Gastrocnemius medialis (tissue), 4 donors: ENCODE data around the gene ICAM4. TPM values are rescaled to one million over a fixed set of nuclear protein-coding genes. Genes with fewer than 3 reads are reported as not detected.
"Not testable (repeated sequence)": the region's sequence is repeated elsewhere in the genome, so short reads cannot be mapped to it uniquely, and the experiment has no call there.

Experiments
- ATAC-seq, 2 donors: fragments of 150-250 bp; one replicate each; pipeline ENCODE4 v1.9.1; 2016
- DNase-seq, 2 donors: peaks; one replicate each; pipeline ENCODE4 v3.0.0-alpha.2; 2019
- H3K27ac ChIP-seq, 4 donors: fragments of 200-600 bp; sonication (generic); 1 replicate in 1 of 4; 2 replicates in 3 of 4; pipeline ENCODE4 v1.5.1; 2016 to 2018; ENCODE audit warnings: mild to moderate bottlenecking in 2 of 4, moderate library complexity in 1 of 4
- H3K27me3 ChIP-seq, 3 donors: fragments of 200-600 bp; sonication (generic) in 2 of 3; 1 replicate in 1 of 3; 2 replicates in 2 of 3; pipeline versions ENCODE4 v1.5.1 to v1.6.0; 2016 to 2019; ENCODE audit warnings: mild to moderate bottlenecking in 1 of 3, moderate library complexity in 1 of 3
- H3K36me3 ChIP-seq, 2 donors: fragments of 200-600 bp; sonication (generic) in 1 of 2; one replicate each; pipeline ENCODE4 v1.5.1; 2017 to 2018
- H3K4me1 ChIP-seq, 2 donors: fragments of 200-600 bp; sonication (generic) in 1 of 2; one replicate each; pipeline ENCODE4 v1.5.1; 2016 to 2017; ENCODE audit warnings: mild to moderate bottlenecking in 2 of 2
- H3K4me3 ChIP-seq, 4 donors: fragments of 200-600 bp; sonication (generic) in 3 of 4; 1 replicate in 1 of 4; 2 replicates in 3 of 4; pipeline ENCODE4 v1.5.1; 2016 to 2019; ENCODE audit warnings: mild to moderate bottlenecking in 2 of 4
- H3K9me3 ChIP-seq, 3 donors: fragments of 200-600 bp; sonication (generic) in 2 of 3; 1 replicate in 1 of 3; 2 replicates in 2 of 3; pipeline ENCODE4 v1.5.1; 2016 to 2019
- POLR2A ChIP-seq, 2 donors: fragments of 450-650 bp; IDR thresholded peaks; one replicate each; pipeline ENCODE4 v1.6.1; 2017; ENCODE audit warnings: antibody characterized with exemption in 2 of 2, mild to moderate bottlenecking in 2 of 2, moderate library complexity in 2 of 2
- in situ Hi-C, 4 donors: fragments of 200-750 bp; cut with MboI; loops; one replicate each; pipeline versions ENCODE4 v1.15.0 to v1.8.0; 2017; ENCODE audit warnings: low sequenced_read_pairs in 4 of 4
- intact Hi-C: fragments of 100-400 bp; cut with DNase I; formaldehyde crosslinking; loops from one replicate; pipeline ENCODE4 v1.15.1; 2023; ENCODE audit warnings: low total_unique reads
- total RNA-seq, 4 donors: library from RNA; depleted of rRNA; stranded (reverse); fragments of >200 nt; gene quantifications; one replicate each; pipeline versions ENCODE4 v1.1.0 to v1.2.3, GENCODE V29; 2016
- TF ChIP-seq, protein P1 (sequence below), 5 experiments: fragments of 450-650 bp in 3 of 5; fragments of 200-600 bp in 2 of 5; sonication (generic) in 2 of 5; IDR thresholded peaks in 4 of 5; conservative IDR thresholded peaks in 1 of 5; 1 replicate in 4 of 5; 2 replicates in 1 of 5; pipeline ENCODE4 v1.5.1; 2016 to 2019; ENCODE audit warnings: antibody characterized with exemption in 5 of 5, mild to moderate bottlenecking in 3 of 5, moderate library complexity in 3 of 5

Gene ICAM4
- total RNA-seq, 4 donors from 2014 or later: not detected

DNA sequence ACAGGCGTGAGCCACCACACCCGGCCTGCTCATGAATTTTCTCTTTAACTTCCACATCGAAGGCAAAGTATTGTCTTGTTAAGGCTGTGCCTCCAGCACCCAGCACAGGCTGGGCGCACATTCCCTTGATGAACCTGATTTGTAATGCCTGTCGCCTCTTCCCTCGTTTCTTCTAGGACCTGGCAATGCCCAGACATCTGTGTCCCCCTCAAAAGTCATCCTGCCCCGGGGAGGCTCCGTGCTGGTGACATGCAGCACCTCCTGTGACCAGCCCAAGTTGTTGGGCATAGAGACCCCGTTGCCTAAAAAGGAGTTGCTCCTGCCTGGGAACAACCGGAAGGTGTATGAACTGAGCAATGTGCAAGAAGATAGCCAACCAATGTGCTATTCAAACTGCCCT, 12.2 kb upstream of the ICAM4 start:
- no peak overlapping the region for H3K27ac ChIP-seq
- intact Hi-C loops: loop anchor here (5.0 kb wide), 1 partner anchor 58 kb away; the partner anchor contains the start of gene RAVER1
- TF ChIP-seq POLR2A (IDR thresholded peaks at IDR 0.05): no peak
- TF ChIP-seq, protein P1, sequence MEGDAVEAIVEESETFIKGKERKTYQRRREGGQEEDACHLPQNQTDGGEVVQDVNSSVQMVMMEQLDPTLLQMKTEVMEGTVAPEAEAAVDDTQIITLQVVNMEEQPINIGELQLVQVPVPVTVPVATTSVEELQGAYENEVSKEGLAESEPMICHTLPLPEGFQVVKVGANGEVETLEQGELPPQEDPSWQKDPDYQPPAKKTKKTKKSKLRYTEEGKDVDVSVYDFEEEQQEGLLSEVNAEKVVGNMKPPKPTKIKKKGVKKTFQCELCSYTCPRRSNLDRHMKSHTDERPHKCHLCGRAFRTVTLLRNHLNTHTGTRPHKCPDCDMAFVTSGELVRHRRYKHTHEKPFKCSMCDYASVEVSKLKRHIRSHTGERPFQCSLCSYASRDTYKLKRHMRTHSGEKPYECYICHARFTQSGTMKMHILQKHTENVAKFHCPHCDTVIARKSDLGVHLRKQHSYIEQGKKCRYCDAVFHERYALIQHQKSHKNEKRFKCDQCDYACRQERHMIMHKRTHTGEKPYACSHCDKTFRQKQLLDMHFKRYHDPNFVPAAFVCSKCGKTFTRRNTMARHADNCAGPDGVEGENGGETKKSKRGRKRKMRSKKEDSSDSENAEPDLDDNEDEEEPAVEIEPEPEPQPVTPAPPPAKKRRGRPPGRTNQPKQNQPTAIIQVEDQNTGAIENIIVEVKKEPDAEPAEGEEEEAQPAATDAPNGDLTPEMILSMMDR (IDR thresholded peaks at IDR 0.05 in 4 of 5, conservative IDR thresholded peaks at IDR 0.05 in 1 of 5): no peak
- no peak overlapping the region for H3K4me3 ChIP-seq
- DNase-seq: no peak
- ATAC-seq: no peak
- peaks cover 5 to 20% of the 10 kb centered on the region in 2 donors for H3K4me1 ChIP-seq
- no peaks in the 10 kb centered on the region for H3K36me3 ChIP-seq
- peaks cover 6 to 17% (median 16%) of the 10 kb centered on the region in 3 donors for H3K27me3 ChIP-seq
- in situ Hi-C loops: no loop called here
- H3K9me3 ChIP-seq: no peaks in the 10 kb centered on the region

DNA sequence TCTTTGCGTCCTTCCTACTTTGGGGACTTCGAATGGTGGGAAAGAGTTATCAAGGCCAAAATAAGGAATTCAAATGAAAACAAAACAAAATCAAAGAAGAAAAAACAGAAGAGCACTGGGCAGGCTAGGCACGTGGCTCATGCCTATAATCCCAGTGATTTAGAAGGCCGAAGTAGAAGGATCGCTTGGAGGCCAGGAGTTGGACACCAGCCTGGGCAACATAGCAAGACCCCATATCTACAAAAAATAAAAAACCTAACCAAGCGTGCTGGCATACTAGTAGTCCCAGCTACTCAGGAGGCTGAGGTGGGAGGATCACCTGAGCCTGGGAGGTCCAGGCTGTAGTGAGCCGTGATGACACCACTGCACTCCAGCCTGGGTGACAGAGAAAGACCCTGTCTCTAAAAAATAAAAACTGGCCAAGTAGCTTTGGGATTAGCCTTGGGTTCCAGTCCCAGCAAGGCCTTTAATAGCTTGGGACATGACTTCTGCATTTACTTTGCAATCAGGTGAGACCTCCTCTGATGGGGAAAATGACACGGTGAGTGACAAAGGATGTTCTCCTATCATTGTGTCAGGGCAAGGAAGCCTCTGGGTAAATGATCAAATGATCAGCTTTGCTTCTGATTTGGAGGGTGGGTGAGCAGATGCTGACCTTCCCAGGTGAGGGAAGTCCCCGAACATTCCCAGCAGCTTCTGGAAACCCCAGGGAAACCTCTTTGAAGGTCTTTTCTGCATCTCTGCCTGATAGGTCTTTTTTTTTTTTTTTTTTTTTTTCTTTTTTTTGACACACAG, 8.8 kb upstream of the ICAM4 start:
- TF ChIP-seq, protein P1 (IDR thresholded peaks at IDR 0.05 in 4 of 5, conservative IDR thresholded peaks at IDR 0.05 in 1 of 5): no peak
- TF ChIP-seq POLR2A (IDR thresholded peaks at IDR 0.05): no peak
- Histone ChIP-seq H3K4me1 (no peaks in the 10 kb centered on the region), H3K27ac (no peak overlapping the region), H3K36me3 (no peaks in the 10 kb centered on the region), H3K4me3 (no peak overlapping the region), H3K27me3 (no peaks in the 10 kb centered on the region), H3K9me3 (no peaks in the 10 kb centered on the region)
- DNase-seq (no peak), ATAC-seq (no peak)
- in situ Hi-C loops (no loop called here), intact Hi-C loops (no loop called here)

DNA sequence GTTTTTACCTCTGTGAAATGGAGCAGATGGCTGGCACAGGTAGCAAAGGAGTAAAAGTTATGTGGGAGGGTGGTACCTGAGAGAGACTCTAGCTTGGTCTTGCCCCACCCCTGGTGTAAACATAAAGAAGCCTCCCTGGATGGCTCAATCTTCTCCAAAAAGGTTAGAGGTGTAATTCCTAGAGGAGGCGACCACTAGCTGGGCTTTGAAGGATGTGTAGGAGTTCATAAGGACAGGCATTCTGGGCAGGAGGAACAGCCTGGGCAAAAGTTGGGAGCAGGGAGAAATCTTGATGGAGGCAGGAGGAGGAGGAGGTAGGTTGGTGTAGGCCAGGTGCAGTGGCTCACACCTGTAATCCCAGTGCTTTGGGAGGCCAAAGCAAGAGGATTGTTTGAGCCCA, 7.8 kb upstream of the ICAM4 start:
- peaks cover 0 to 3% of the 10 kb centered on the region in 2 donors for H3K36me3 ChIP-seq
- H3K27ac ChIP-seq: no peak overlapping the region
- no peaks in the 10 kb centered on the region for H3K9me3 ChIP-seq
- H3K4me1 ChIP-seq: no peaks in the 10 kb centered on the region
- H3K4me3 ChIP-seq: no peak overlapping the region
- DNase-seq: no peak
- intact Hi-C loops (no loop called here), in situ Hi-C loops (no loop called here)
- H3K27me3 ChIP-seq: no peaks in the 10 kb centered on the region
- TF ChIP-seq, protein P1 (IDR thresholded peaks at IDR 0.05 in 4 of 5, conservative IDR thresholded peaks at IDR 0.05 in 1 of 5): no peak
- no peak for TF ChIP-seq POLR2A (IDR thresholded peaks at IDR 0.05)
- ATAC-seq: no peak

DNA sequence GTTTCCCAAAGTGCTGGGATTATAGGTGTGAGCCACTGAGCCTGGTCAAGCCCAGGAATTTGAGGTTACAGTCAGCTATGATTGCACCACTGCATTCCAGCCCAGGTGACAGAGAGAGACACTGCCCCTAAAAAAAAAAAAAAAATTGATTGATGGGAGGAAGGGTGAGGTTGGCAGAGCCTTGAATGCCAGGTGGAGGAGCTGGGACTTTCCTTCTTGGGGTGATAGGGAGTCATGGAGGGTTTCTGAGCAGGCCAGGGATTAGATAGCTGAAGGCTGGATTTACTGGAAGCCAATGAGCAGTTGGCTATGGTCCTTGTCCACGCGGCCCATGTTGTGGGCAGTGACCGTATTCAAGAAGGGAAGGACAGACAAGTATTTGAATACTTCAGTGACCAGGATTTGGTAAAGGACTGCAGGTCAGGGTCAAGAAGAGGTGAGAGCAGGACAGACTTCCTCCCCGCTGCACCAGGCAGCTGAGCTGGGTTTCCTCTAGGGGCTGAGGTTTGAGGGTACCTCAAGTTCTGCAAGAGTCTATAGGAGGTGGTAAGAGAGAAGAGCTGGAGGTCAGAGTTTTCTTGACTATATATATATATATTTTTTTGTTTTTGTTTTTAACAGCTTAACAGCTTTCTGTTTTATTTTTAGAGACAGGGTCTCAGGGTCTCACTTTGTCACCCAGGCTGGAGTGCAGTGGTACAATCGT, 6.9 kb upstream of the ICAM4 start:
- intact Hi-C loops (no loop called here), in situ Hi-C loops (no loop called here)
- DNase-seq: no peak
- no peaks in the 10 kb centered on the region for H3K27me3 ChIP-seq
- no peaks in the 10 kb centered on the region for H3K4me1 ChIP-seq
- H3K9me3 ChIP-seq: no peaks in the 10 kb centered on the region
- H3K36me3 ChIP-seq: peaks cover 0 to 12% of the 10 kb centered on the region in 2 donors
- H3K27ac ChIP-seq: no peak overlapping the region
- no peak for TF ChIP-seq POLR2A (IDR thresholded peaks at IDR 0.05)
- TF ChIP-seq, protein P1 (IDR thresholded peaks at IDR 0.05 in 4 of 5, conservative IDR thresholded peaks at IDR 0.05 in 1 of 5): no peak
- no peak overlapping the region for H3K4me3 ChIP-seq
- ATAC-seq: no peak

DNA sequence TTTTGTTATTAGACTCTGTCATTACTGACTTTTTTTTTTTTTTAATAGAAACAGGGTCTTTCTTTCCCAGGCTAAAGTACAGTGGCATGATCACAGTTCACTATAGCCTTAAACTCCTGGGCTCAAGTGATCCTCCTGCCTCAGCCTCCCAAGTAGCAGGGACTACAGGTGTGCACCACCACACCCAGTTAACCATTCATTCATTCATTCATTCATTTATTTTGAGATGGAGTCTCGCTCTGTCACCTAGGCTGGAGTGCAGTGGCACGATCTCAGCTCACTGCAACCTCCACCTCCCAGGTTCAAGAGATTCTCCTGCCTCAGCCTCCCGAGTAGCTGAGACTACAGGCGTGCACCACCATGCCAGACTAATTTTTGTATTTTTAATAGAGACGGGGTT, 4.7 kb upstream of the ICAM4 start:
- intact Hi-C loops, H3K4me1 ChIP-seq, ATAC-seq, H3K9me3 ChIP-seq, H3K27ac ChIP-seq, in situ Hi-C loops, DNase-seq, H3K27me3 ChIP-seq, H3K4me3 ChIP-seq: not testable (repeated sequence)
- H3K36me3 ChIP-seq: peaks cover 0 to 18% of the 10 kb centered on the region in 2 donors
